Measurements from ENCODE around the gene SND1.

The SND1 gene

GRCh38 chr7:127981965-127982364, 330.0 kb downstream of the SND1 start:
- in situ Hi-C loops (cut with MboI; ENCODE audit: low pct_unique_long_range_greater_than_20kb, low sequenced_read_pairs, unreplicated experiment): no loop called here
- no peak for DNase-seq (ENCODE audit: low spot score)
- TF ChIP-seq, protein P1, sequence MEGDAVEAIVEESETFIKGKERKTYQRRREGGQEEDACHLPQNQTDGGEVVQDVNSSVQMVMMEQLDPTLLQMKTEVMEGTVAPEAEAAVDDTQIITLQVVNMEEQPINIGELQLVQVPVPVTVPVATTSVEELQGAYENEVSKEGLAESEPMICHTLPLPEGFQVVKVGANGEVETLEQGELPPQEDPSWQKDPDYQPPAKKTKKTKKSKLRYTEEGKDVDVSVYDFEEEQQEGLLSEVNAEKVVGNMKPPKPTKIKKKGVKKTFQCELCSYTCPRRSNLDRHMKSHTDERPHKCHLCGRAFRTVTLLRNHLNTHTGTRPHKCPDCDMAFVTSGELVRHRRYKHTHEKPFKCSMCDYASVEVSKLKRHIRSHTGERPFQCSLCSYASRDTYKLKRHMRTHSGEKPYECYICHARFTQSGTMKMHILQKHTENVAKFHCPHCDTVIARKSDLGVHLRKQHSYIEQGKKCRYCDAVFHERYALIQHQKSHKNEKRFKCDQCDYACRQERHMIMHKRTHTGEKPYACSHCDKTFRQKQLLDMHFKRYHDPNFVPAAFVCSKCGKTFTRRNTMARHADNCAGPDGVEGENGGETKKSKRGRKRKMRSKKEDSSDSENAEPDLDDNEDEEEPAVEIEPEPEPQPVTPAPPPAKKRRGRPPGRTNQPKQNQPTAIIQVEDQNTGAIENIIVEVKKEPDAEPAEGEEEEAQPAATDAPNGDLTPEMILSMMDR (IDR thresholded peaks at IDR 0.05; ENCODE audit: extremely low read depth, insufficient read depth, missing control alignments): no peak

DNA sequence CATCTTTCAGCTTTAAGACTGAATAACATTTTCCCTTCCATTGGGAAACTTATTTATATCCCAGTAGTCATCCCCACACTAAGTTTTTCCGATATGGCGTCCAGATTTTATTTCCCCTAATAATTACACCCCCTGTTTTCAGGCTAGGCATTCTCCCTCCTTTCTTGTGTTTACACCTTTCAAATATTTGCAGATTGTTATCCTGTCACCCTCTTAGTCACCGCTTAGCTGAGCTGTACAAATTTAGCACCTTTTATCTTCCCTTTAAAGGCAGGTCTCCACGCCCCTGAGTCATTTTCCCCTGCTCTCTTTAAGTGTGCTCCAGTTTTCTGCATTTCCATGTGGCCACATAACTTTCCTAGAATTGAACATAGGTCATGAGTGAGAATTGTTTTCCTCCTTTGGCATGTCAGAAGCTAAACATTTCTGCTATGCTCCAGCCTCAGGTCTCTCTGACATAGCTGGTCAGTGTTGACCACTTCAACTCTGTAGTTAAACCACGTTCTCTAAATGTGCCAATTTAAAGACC, 331.9 kb downstream of the SND1 start:
- in situ Hi-C loops (cut with MboI; ENCODE audit: low pct_unique_long_range_greater_than_20kb, low sequenced_read_pairs, unreplicated experiment): no loop called here
- TF ChIP-seq, protein P1 (IDR thresholded peaks at IDR 0.05; ENCODE audit: extremely low read depth, insufficient read depth, missing control alignments): no peak
- DNase-seq (ENCODE audit: low spot score): no peak

DNA sequence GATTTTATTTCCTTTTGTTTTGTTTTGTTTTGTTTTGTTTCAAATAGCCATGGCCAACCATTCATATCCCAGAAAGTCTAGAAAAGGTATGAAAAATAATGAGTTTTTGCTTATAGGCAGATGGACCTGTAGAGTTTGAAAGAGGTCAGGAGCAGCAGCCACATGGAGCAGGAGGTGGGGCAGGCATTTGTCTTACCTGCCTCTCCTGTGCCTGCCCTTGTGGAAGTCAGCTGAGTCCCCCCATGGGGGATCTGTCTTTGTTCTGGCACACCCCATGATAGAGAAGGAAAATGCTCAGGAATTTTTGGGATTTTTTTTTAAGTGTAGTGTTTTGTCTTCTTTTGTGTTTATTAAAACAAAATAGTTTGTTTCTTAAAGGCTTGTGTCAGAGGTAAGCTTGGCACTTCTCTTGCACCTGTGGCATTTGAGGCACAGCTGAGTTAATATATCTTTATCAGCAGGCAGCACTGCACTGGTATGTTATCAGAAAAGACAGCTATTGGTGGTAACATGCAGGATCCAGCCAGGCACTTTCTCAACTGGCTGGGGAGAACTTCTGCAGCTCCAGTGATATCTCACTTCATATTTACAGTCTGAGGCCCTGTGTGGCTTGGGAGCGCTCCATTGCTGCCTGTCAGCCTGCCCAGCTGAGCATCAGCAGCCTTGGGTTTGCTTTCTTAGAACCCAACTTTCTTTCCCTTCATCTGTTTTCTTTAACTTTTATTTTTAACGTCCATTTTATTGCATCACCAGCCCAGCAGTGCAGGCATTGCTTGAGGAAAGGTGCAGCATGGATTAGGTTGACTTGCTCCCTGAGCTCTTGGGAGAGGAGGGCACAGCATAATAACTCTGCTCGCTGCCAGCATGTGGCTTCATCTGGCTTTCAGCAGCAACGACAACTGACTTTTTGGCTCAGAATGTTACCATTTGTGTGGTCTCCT, 334.9 kb downstream of the SND1 start:
- DNase-seq (ENCODE audit: low spot score): no peak
- in situ Hi-C loops (cut with MboI; ENCODE audit: low pct_unique_long_range_greater_than_20kb, low sequenced_read_pairs, unreplicated experiment): no loop called here
- TF ChIP-seq, protein P1 (IDR thresholded peaks at IDR 0.05; ENCODE audit: extremely low read depth, insufficient read depth, missing control alignments): no peak

- DNase-seq (ENCODE audit: low spot score): no peak
- in situ Hi-C loops (cut with MboI; ENCODE audit: low pct_unique_long_range_greater_than_20kb, low sequenced_read_pairs, unreplicated experiment): no loop called here
- TF ChIP-seq, protein P1 (IDR thresholded peaks at IDR 0.05; ENCODE audit: extremely low read depth, insufficient read depth, missing control alignments): no peak
Measured at GRCh38 chr7:127988751-127989150, 336.8 kb downstream of the SND1 start.

- in situ Hi-C loops (cut with MboI; ENCODE audit: low pct_unique_long_range_greater_than_20kb, low sequenced_read_pairs, unreplicated experiment): no loop called here
- TF ChIP-seq, protein P1 (IDR thresholded peaks at IDR 0.05; ENCODE audit: extremely low read depth, insufficient read depth, missing control alignments): no peak
- no peak for DNase-seq (ENCODE audit: low spot score)
Measured at GRCh38 chr7:127993317-127993716, 341.3 kb downstream of the SND1 start.

GRCh38 chr7:127993987-127994386, 342.0 kb downstream of the SND1 start:
- no peak for DNase-seq (ENCODE audit: low spot score)
- in situ Hi-C loops (cut with MboI; ENCODE audit: low pct_unique_long_range_greater_than_20kb, low sequenced_read_pairs, unreplicated experiment): no loop called here
- TF ChIP-seq, protein P1 (IDR thresholded peaks at IDR 0.05; ENCODE audit: extremely low read depth, insufficient read depth, missing control alignments): no peak
